ENCODE data around the gene CNTNAP5. TPM values are rescaled to one million over a fixed set of nuclear protein-coding genes. Genes with fewer than 3 reads are reported as not detected.

CNTNAP5 gene
- total and polyA plus RNA-seq, 9 of the 15 experiments (the other 6 are each of a cell fraction or from before 2014, with no cell fraction given): not detected

DNA sequence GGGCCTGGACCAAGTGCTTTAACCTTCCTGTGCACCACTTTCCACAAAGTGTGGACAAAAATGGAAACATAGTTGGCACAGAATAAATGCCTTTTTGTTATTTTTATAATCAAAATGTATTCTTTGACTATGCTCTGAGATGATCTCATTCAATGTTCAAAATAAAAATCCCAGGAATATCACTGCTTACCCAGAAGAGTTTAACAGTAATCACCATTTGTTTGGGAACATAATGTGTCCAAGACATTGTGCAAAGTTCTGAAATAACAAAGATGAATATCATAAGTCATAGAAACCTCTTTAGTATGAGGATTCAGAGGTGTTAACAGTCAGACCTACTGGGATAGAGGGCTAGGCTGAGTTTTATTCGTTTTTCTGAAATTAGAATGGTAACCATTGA lies 668.1 kb downstream of the CNTNAP5 start (continued):
- TF ChIP-seq, protein P1, sequence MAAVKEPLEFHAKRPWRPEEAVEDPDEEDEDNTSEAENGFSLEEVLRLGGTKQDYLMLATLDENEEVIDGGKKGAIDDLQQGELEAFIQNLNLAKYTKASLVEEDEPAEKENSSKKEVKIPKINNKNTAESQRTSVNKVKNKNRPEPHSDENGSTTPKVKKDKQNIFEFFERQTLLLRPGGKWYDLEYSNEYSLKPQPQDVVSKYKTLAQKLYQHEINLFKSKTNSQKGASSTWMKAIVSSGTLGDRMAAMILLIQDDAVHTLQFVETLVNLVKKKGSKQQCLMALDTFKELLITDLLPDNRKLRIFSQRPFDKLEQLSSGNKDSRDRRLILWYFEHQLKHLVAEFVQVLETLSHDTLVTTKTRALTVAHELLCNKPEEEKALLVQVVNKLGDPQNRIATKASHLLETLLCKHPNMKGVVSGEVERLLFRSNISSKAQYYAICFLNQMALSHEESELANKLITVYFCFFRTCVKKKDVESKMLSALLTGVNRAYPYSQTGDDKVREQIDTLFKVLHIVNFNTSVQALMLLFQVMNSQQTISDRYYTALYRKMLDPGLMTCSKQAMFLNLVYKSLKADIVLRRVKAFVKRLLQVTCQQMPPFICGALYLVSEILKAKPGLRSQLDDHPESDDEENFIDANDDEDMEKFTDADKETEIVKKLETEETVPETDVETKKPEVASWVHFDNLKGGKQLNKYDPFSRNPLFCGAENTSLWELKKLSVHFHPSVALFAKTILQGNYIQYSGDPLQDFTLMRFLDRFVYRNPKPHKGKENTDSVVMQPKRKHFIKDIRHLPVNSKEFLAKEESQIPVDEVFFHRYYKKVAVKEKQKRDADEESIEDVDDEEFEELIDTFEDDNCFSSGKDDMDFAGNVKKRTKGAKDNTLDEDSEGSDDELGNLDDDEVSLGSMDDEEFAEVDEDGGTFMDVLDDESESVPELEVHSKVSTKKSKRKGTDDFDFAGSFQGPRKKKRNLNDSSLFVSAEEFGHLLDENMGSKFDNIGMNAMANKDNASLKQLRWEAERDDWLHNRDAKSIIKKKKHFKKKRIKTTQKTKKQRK (IDR thresholded peaks at IDR 0.05; ENCODE audit: borderline replicate concordance, low read depth, low read length): no peak
- TF ChIP-seq CBX8 (IDR thresholded peaks at IDR 0.05; ENCODE audit: borderline replicate concordance, extremely low read depth, low read depth, low read length, poor library complexity, severe bottlenecking): no peak
- TF ChIP-seq, protein P2, sequence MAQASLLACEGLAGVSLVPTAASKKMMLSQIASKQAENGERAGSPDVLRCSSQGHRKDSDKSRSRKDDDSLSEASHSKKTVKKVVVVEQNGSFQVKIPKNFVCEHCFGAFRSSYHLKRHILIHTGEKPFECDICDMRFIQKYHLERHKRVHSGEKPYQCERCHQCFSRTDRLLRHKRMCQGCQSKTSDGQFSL (CRISPR knock-in tag; IDR thresholded peaks at IDR 0.05): no peak
- TF ChIP-seq, protein P2 (tag; IDR thresholded peaks at IDR 0.05): no peak
- no peak for TF ChIP-seq TAF9B (IDR thresholded peaks at IDR 0.05; ENCODE audit: partially characterized antibody)
- TF ChIP-seq TEAD2 (tag; IDR thresholded peaks at IDR 0.05): no peak
- no peak for TF ChIP-seq ZNF696 (CRISPR knock-in tag; conservative IDR thresholded peaks at IDR 0.05)
- TF ChIP-seq GABPB2 (CRISPR knock-in tag; conservative IDR thresholded peaks at IDR 0.05): no peak

Measured in K562 (cell line).